Retinal pigment epithelial cell (primary cell): ENCODE data around the gene PCSK4.

Source experiments
- DNase-seq: peaks from one replicate; pipeline ENCODE4 v3.0.0-alpha.2; 2010; ENCODE audit warnings: low read depth
- H3K4me3 ChIP-seq: 2 replicates; pipeline ENCODE4 v1.5.1; 2011; ENCODE audit warnings: mild to moderate bottlenecking, low read length, control low read depth, moderate library complexity
- TF ChIP-seq, protein P1 (sequence below): conservative IDR thresholded peaks from 2 replicates; pipeline ENCODE4 v1.5.1; 2011; ENCODE audit warnings: low read depth, low read length, control low read depth, inconsistent platforms

The PCSK4 gene

DNA sequence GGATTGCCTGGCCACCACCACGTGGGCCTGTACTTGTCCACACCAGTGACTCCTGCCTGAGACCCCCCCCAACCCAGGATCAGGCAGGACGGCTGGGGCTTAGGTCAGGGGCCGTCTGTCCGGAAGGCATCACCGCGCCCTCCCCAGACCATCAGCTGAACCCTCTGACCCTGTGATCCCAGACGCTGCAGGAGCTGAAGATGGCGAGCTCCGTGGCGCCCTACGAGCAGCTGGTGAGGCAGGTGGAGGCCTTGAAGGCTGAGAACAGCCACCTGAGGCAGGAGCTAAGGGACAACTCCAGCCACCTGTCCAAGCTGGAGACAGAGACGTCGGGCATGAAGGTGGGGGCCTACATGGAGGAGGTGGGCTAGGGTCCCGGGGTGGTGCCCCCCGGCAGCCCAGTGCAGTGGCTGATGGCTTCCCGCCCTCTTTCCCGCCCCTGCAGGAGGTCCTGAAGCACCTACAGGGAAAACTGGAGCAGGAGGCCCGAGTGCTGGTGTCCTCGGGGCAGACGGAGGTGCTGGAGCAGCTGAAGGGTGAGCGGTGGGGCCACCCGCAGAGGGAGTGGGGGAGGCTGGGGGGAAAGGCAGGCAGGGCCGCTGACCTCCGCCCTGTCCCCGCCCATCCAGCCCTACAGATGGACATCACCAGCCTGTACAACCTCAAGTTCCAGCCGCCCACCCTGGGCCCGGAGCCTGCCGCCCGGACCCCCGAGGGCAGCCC, 37.2 kb downstream of the PCSK4 start:
- TF ChIP-seq, protein P1, sequence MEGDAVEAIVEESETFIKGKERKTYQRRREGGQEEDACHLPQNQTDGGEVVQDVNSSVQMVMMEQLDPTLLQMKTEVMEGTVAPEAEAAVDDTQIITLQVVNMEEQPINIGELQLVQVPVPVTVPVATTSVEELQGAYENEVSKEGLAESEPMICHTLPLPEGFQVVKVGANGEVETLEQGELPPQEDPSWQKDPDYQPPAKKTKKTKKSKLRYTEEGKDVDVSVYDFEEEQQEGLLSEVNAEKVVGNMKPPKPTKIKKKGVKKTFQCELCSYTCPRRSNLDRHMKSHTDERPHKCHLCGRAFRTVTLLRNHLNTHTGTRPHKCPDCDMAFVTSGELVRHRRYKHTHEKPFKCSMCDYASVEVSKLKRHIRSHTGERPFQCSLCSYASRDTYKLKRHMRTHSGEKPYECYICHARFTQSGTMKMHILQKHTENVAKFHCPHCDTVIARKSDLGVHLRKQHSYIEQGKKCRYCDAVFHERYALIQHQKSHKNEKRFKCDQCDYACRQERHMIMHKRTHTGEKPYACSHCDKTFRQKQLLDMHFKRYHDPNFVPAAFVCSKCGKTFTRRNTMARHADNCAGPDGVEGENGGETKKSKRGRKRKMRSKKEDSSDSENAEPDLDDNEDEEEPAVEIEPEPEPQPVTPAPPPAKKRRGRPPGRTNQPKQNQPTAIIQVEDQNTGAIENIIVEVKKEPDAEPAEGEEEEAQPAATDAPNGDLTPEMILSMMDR = no peak
- no peak overlapping the region for H3K4me3 ChIP-seq
- DNase-seq = no peak

GRCh38 chr19:1451916-1452801, 38.0 kb downstream of the PCSK4 start:
- no peak overlapping the region for H3K4me3 ChIP-seq

DNA sequence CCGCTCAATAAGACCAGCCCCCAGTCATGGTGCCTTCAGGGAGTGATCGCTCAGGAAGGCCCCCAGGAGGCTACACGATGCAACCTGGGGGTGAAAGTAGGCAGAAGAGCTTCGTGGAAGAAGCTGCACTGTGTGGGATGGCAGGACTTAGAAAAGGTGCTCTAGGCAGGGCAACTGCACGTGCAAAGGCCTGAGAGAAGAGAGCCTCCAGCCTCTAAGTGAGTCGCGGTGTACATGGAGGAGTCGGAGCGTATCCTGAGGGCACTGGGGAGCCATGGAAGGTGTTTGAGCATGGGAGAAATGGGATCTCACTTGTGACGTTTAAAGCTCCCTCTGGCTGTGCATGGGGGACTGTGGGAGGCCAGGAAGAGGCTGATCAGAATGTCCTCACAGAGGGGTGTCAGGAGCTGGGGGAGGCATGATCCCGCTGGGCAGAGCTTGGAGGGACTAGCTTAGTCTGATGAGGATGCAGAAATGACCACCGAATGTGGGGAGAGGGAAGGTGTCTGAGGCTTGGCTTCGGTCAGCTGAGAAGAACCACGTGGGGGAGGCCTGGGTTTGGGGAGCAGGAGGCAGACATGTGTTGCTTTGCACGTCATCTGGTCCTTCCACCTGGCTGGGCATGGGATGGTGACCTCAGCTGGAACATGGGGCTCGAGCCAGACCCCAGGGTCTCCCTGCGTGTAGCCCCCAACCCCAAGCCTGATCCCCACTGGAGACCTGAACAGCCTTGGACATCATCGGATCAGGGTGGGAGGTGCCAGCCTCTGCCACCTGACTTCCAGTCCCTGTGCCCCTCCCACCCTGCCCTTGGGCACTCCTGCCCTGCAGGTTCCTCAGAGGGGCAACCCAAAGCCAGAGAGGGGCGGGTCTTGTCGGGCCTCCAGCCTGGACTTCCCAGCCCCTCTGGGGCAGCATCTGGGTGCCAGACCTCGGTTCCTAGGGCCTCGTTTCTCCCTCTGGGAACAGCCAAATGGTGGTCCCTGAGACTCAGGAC, 39.1 kb downstream of the PCSK4 start:
- TF ChIP-seq, protein P1 = no peak
- no peak for DNase-seq
- no peak overlapping the region for H3K4me3 ChIP-seq

More at GRCh38 chr19:1451916-1452801, 38.0 kb downstream of the PCSK4 start:
- DNase-seq = no peak
- TF ChIP-seq, protein P1 = no peak

DNA sequence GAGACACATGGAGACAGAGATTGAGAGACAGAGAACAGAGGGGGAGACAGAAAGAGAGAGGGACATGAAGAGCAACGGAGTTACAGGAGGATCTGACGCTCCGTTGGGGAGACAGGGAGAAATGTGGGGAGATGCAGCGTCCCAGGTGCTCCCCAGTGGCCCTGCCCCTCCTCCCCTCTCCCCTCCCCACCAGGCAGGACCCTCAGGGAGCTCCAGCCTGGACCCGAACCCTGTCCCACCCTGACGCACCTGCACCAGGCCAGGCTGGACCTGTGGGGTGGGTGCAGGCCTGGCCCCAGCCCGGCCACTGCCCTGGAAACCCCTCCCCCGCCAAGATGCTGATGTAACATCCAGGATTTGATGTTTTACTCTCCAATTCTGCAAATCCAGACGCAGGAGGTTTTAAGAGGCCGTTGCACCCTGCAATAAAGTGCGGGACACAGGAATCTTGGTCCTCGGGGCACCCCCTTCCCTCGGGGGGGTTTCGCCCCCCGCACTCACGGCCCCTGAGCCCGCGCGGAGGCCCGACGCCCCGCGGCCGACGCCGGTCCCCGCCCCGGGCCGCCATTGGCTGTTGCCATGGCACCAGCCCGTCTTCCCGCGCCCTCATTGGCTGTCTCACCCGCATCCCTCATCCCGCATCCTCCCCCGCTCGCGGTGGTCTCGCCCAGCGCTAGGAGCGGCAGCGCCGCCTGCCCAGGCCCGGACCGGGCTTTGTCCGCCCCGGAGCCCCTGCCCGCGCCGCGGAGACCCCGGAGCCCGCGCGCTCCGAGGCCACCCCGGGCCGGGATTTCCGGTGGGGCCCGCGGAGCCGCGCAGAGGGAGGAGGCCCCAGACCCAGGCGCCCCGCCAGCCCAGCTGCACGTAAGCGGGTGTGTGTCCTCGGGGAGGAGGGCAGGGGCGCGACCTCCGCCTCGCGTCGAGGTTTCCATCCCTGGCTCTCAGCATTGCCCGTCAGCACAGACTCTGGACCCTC, 40.4 kb downstream of the PCSK4 start, which contains the start of gene APC2:
Gene APC2, plus strand, starts transcription at position 655 of the 976 bp plus-strand sequence. CDS start 2,881 bp downstream, outside the sequence.
- no peak within 1 kb of the TSS for H3K4me3 ChIP-seq
- DNase-seq = no peak
- TF ChIP-seq, protein P1 = no peak

GRCh38 chr19:1447944-1448343, 42.2 kb downstream of the PCSK4 start:
- no peak for DNase-seq
- H3K4me3 ChIP-seq = no peak overlapping the region
- TF ChIP-seq, protein P1 = no peak

GRCh38 chr19:1447504-1447903, 42.6 kb downstream of the PCSK4 start:
- TF ChIP-seq, protein P1 = no peak
- no peak for DNase-seq
- H3K4me3 ChIP-seq = no peak overlapping the region
